HEK293 (cell line): ENCODE data around the gene ITGB1.

ENCODE experiments used
- CTCF ChIA-PET: fragments of 350-600 bp; formaldehyde crosslinking; extraction: SDS; loops from one replicate; lab custom pipeline; 2021; ENCODE audit warnings: antibody characterized with exemption; lab: Yijun Ruan, JAX
- POLR2A ChIA-PET: fragments of 300-600 bp; formaldehyde crosslinking; extraction: SDS; loops from one replicate; lab custom pipeline; 2020; ENCODE audit warnings: antibody characterized with exemption, inconsistent platforms; lab: Yijun Ruan, JAX
- H3K27ac ChIP-seq: fragments of 200-500 bp; sonication (Bioruptor generic); 2 replicates; pipeline ENCODE4 v1.5.1; 2014; ENCODE audit warnings: low read depth, low read length, control low read depth, inconsistent platforms; ENCODE audit errors: extremely low read depth
- H3K36me3 ChIP-seq, 2 experiments: fragments of 200-500 bp in 1 of 2; sonication (Bioruptor generic) in 1 of 2; 1 replicate in 1 of 2; 2 replicates in 1 of 2; pipeline ENCODE4 v1.5.1; 2014 to 2017; ENCODE audit warnings: inconsistent platforms in 2 of 2, low read length in 2 of 2; ENCODE audit not compliant: control insufficient read depth in 2 of 2, insufficient read depth in 1 of 2
- H3K4me1 ChIP-seq: fragments of 200-500 bp; sonication (Bioruptor generic); 2 replicates; pipeline ENCODE4 v1.5.1; 2014; ENCODE audit warnings: mild to moderate bottlenecking, low read length, inconsistent platforms; ENCODE audit not compliant: control insufficient read depth, insufficient read depth
- H3K4me3 ChIP-seq: 2 replicates; pipeline ENCODE4 v1.5.1; 2011; ENCODE audit warnings: low read depth, mild to moderate bottlenecking, control low read depth, low read length, moderate library complexity
- H3K9me3 ChIP-seq: fragments of 200-500 bp; sonication (Bioruptor generic); 2 replicates; pipeline ENCODE4 v1.5.1; 2014; ENCODE audit warnings: low read depth, low read length, inconsistent platforms; ENCODE audit not compliant: control insufficient read depth, insufficient read depth
- CTCF ChIP-seq: fragments of 450-650 bp; formaldehyde crosslinking; IDR thresholded peaks from 2 replicates; pipeline ENCODE4 v1.5.1; 2016; ENCODE audit warnings: missing biosample characterization, missing genetic modification characterization
- FEZF1 ChIP-seq: fragments of 450-650 bp; formaldehyde crosslinking; IDR thresholded peaks from 2 replicates; pipeline ENCODE4 v1.5.1; 2016; ENCODE audit warnings: missing biosample characterization, missing genetic modification characterization
- GFI1B ChIP-seq: fragments of 450-650 bp; formaldehyde crosslinking; IDR thresholded peaks from 2 replicates; pipeline ENCODE4 v1.5.1; 2016; ENCODE audit warnings: missing biosample characterization, missing genetic modification characterization
- KLF17 ChIP-seq: fragments of 450-650 bp; formaldehyde crosslinking; IDR thresholded peaks from 2 replicates; pipeline ENCODE4 v1.5.1; 2016; ENCODE audit warnings: missing biosample characterization, missing genetic modification characterization
- OSR2 ChIP-seq: fragments of 450-650 bp; formaldehyde crosslinking; IDR thresholded peaks from 2 replicates; pipeline ENCODE4 v1.5.1; 2016; ENCODE audit warnings: missing biosample characterization, missing genetic modification characterization
- PRDM2 ChIP-seq: fragments of 450-650 bp; formaldehyde crosslinking; IDR thresholded peaks from 2 replicates; pipeline ENCODE4 v1.5.1; 2016; ENCODE audit warnings: missing biosample characterization, missing genetic modification characterization, borderline replicate concordance
- PRDM6 ChIP-seq: fragments of 450-650 bp; formaldehyde crosslinking; IDR thresholded peaks from 2 replicates; pipeline ENCODE4 v1.5.1; 2017; ENCODE audit warnings: missing biosample characterization, missing genetic modification characterization
- ZFP41 ChIP-seq: fragments of 450-650 bp; formaldehyde crosslinking; IDR thresholded peaks from 2 replicates; pipeline ENCODE4 v1.5.1; 2016; ENCODE audit warnings: missing biosample characterization, missing genetic modification characterization, borderline replicate concordance
- ZNF138 ChIP-seq: fragments of 450-650 bp; formaldehyde crosslinking; IDR thresholded peaks from 2 replicates; pipeline ENCODE4 v1.5.1; 2016; ENCODE audit warnings: missing biosample characterization, missing genetic modification characterization, borderline replicate concordance
- ZNF146 ChIP-seq: fragments of 450-650 bp; formaldehyde crosslinking; IDR thresholded peaks from 2 replicates; pipeline ENCODE4 v1.5.1; 2016; ENCODE audit warnings: missing biosample characterization, missing genetic modification characterization
- ZNF24 ChIP-seq: fragments of 450-650 bp; formaldehyde crosslinking; IDR thresholded peaks from 2 replicates; pipeline ENCODE4 v1.5.1; 2016; ENCODE audit warnings: missing biosample characterization, missing genetic modification characterization
- ZNF26 ChIP-seq: fragments of 450-650 bp; formaldehyde crosslinking; IDR thresholded peaks from 2 replicates; pipeline ENCODE4 v1.5.1; 2016; ENCODE audit warnings: missing biosample characterization, missing genetic modification characterization
- ZNF324 ChIP-seq: fragments of 450-650 bp; formaldehyde crosslinking; IDR thresholded peaks from 2 replicates; pipeline ENCODE4 v1.5.1; 2016; ENCODE audit warnings: missing biosample characterization, missing genetic modification characterization
- ZNF354C ChIP-seq: fragments of 450-650 bp; formaldehyde crosslinking; IDR thresholded peaks from 2 replicates; pipeline ENCODE4 v1.5.1; 2016; ENCODE audit warnings: missing biosample characterization, missing genetic modification characterization, low read depth, borderline replicate concordance
- ZNF530 ChIP-seq: fragments of 450-650 bp; formaldehyde crosslinking; IDR thresholded peaks from 2 replicates; pipeline ENCODE4 v1.5.1; 2016; ENCODE audit warnings: low read depth, missing biosample characterization, missing genetic modification characterization
- ZNF600 ChIP-seq: fragments of 450-650 bp; formaldehyde crosslinking; IDR thresholded peaks from 2 replicates; pipeline ENCODE4 v1.5.1; 2016; ENCODE audit warnings: missing biosample characterization, missing genetic modification characterization
- ZNF830 ChIP-seq: fragments of 450-650 bp; IDR thresholded peaks from 2 replicates; pipeline ENCODE4 v1.5.0; 2018; ENCODE audit warnings: missing biosample characterization, missing genetic modification characterization, low read depth, mild to moderate bottlenecking, moderate library complexity
- ZSCAN16 ChIP-seq: fragments of 450-650 bp; formaldehyde crosslinking; IDR thresholded peaks from 2 replicates; pipeline ENCODE4 v1.5.1; 2016; ENCODE audit warnings: missing biosample characterization, missing genetic modification characterization
- ZXDB ChIP-seq: fragments of 450-650 bp; formaldehyde crosslinking; IDR thresholded peaks from 2 replicates; pipeline ENCODE4 v1.5.1; 2016; ENCODE audit warnings: missing biosample characterization, missing genetic modification characterization

ITGB1 gene

GRCh38 chr10:32956365-32957197, 1.4 kb downstream of the ITGB1 start (continued):
- no peak for TF ChIP-seq CTCF (tag by site-specific recombination)

GRCh38 chr10:32955790-32956189, 2.2 kb downstream of the ITGB1 start:
- Histone ChIP-seq H3K9me3 (no peaks in the 10 kb centered on the region), H3K4me1 (peaks cover 17% of the 10 kb centered on the region), H3K27ac (no peak overlapping the region), H3K36me3 (no peaks in the 10 kb centered on the region), H3K4me3 (peak overlapping the region; percentile 92)
- TF ChIP-seq ZXDB (tag by site-specific recombination), result no peak
- TF ChIP-seq ZNF324 (tag by site-specific recombination), result no peak
- TF ChIP-seq ZNF530 (tag by site-specific recombination), result no peak
- TF ChIP-seq ZNF138 (tag by site-specific recombination), result no peak
- no peak for TF ChIP-seq ZNF354C
- TF ChIP-seq ZNF146 (tag by site-specific recombination), result no peak
- no peak for TF ChIP-seq ZFP41 (tag by site-specific recombination)
- TF ChIP-seq GFI1B (tag by site-specific recombination), result no peak
- CTCF ChIA-PET, result interaction anchor here (0.7 to 1.8 kb wide), 2 partner anchors 54 to 1380 kb away, joined by 3 to 14 read pairs; no protein-coding TSS in a partner anchor
- POLR2A ChIA-PET, result interaction anchor here (7.2 kb wide), 1 partner anchor 25 kb away, joined by 44 read pairs; no protein-coding TSS in a partner anchor

- TF ChIP-seq ZNF530 (tag by site-specific recombination), result no peak
- TF ChIP-seq ZSCAN16, result no peak
- no peak for TF ChIP-seq FEZF1 (tag by site-specific recombination)
- peak; percentile 81 for TF ChIP-seq ZNF600 (tag by site-specific recombination)
- no peak for TF ChIP-seq ZNF830 (tag by site-specific recombination)
- no peak for TF ChIP-seq ZNF26 (tag by site-specific recombination)
- no peak for TF ChIP-seq PRDM2
- no peak for TF ChIP-seq ZNF24 (tag by site-specific recombination)
- TF ChIP-seq KLF17 (tag by site-specific recombination), result no peak
- TF ChIP-seq PRDM6 (tag by site-specific recombination), result peak; percentile 57; the same call in 1 of the 2 replicates
- peak; percentile 65 for TF ChIP-seq OSR2 (tag by site-specific recombination)
Observed at GRCh38 chr10:32955299-32955772, 2.7 kb downstream of the ITGB1 start.

More at GRCh38 chr10:32955299-32955772, 2.7 kb downstream of the ITGB1 start:
- H3K4me3 ChIP-seq, result peak overlapping the region; percentile 92
- no peaks in the 10 kb centered on the region for H3K36me3 ChIP-seq
- H3K27ac ChIP-seq, result no peak overlapping the region
- ChIA-PET CTCF (interaction anchor here (0.7 to 1.8 kb wide), 3 partner anchors 54 to 1379 kb away, joined by 3 to 14 read pairs (median 4); no protein-coding TSS in a partner anchor), POLR2A (interaction anchor here (7.2 kb wide), 1 partner anchor 26 kb away, joined by 44 read pairs; no protein-coding TSS in a partner anchor)
- H3K4me1 ChIP-seq, result peaks cover 17% of the 10 kb centered on the region
- no peaks in the 10 kb centered on the region for H3K9me3 ChIP-seq
